Cardiac muscle cell (in vitro differentiated cells and primary cell): Measurements from ENCODE around the gene MTUS2. TPM values are rescaled to one million over a fixed set of nuclear protein-coding genes. Genes with fewer than 3 reads are reported as not detected.

Experiments
- DNase-seq, 2 donors: peaks; one replicate each; pipeline versions ENCODE4 v3.0.0 to v3.0.0-alpha.2; 2010 to 2017; ENCODE audit warnings: low read depth in 1 of 2, low spot score in 1 of 2
- H3K27ac ChIP-seq: fragments of 200-600 bp; sonication (generic); 2 replicates; pipeline ENCODE4 v1.5.1; 2016
- H3K27me3 ChIP-seq: fragments of 200-600 bp; sonication (generic); 2 replicates; pipeline ENCODE4 v1.6.0; 2016; ENCODE audit warnings: control low read depth
- H3K36me3 ChIP-seq: fragments of 200-600 bp; sonication (generic); 2 replicates; pipeline ENCODE4 v1.5.1; 2016; ENCODE audit warnings: control low read depth
- H3K4me1 ChIP-seq: fragments of 200-600 bp; sonication (generic); 2 replicates; pipeline ENCODE4 v1.8.1; 2017; ENCODE audit warnings: low read depth, mild to moderate bottlenecking, mixed run types
- H3K4me3 ChIP-seq: fragments of 200-600 bp; sonication (generic); 2 replicates; pipeline ENCODE4 v1.5.1; 2016; ENCODE audit warnings: mild to moderate bottlenecking
- H3K9me3 ChIP-seq: fragments of 200-600 bp; sonication (generic); 2 replicates; pipeline ENCODE4 v1.5.1; 2017; ENCODE audit warnings: low read depth, mild to moderate bottlenecking, control low read depth
- CTCF ChIP-seq: IDR thresholded peaks from 2 replicates; pipeline ENCODE4 v1.5.1; 2012; ENCODE audit warnings: low read depth, mild to moderate bottlenecking, low read length
- polyA plus RNA-seq: library from polyadenylated mRNA; unstranded; fragments of >200 nt; fragmentation: Nextera tagmentation; extraction: Ambion mirVana; gene quantifications from 2 replicates; pipeline ENCODE4 v1.2.1, GENCODE V29; 2016
- total RNA-seq: library from RNA; depleted of rRNA; stranded (reverse); fragments of >200 nt; gene quantifications from 2 replicates; pipeline ENCODE4 v1.2.3, GENCODE V29; 2016

MTUS2 gene
- total and polyA plus RNA-seq, 2 experiments from 2014 or later, result 31.6 to 96.9 TPM

GRCh38 chr13:29005035-29005762 lies 185.1 kb downstream of the MTUS2 start:
- Histone ChIP-seq H3K9me3 (no peaks in the 10 kb centered on the region), H3K27ac (peak overlapping the region; percentile 68), H3K36me3 (no peaks in the 10 kb centered on the region), H3K4me1 (peaks cover 21% of the 10 kb centered on the region), H3K4me3 (no peak overlapping the region), H3K27me3 (no peaks in the 10 kb centered on the region)
- no peak for TF ChIP-seq CTCF
- DNase-seq, result no peak

GRCh38 chr13:29005763-29006120 lies 185.6 kb downstream of the MTUS2 start:
- no peak overlapping the region for H3K4me3 ChIP-seq
- H3K36me3 ChIP-seq, result no peaks in the 10 kb centered on the region
- no peaks in the 10 kb centered on the region for H3K27me3 ChIP-seq
- DNase-seq, result no peak
- no peaks in the 10 kb centered on the region for H3K9me3 ChIP-seq
- H3K27ac ChIP-seq, result peak overlapping the region; percentile 68
- TF ChIP-seq CTCF, result no peak
- H3K4me1 ChIP-seq, result peaks cover 21% of the 10 kb centered on the region

- Histone ChIP-seq H3K27ac (peak overlapping the region; percentile 68), H3K4me1 (peaks cover 21% of the 10 kb centered on the region), H3K27me3 (no peaks in the 10 kb centered on the region), H3K36me3 (no peaks in the 10 kb centered on the region), H3K9me3 (no peaks in the 10 kb centered on the region), H3K4me3 (no peak overlapping the region)
- no peak for TF ChIP-seq CTCF
- DNase-seq, result peak in 1 of 2 donors; percentile 69
These were observed 186.3 kb downstream of the MTUS2 start for GRCh38 chr13:29006359-29006850.

GRCh38 chr13:29008296-29008695 lies 188.2 kb downstream of the MTUS2 start:
- no peaks in the 10 kb centered on the region for H3K9me3 ChIP-seq
- TF ChIP-seq CTCF, result no peak
- no peak for DNase-seq
- H3K27me3 ChIP-seq, result no peaks in the 10 kb centered on the region
- H3K4me3 ChIP-seq, result no peak overlapping the region
- peaks cover 21% of the 10 kb centered on the region for H3K4me1 ChIP-seq
- no peak overlapping the region for H3K27ac ChIP-seq
- no peaks in the 10 kb centered on the region for H3K36me3 ChIP-seq

- H3K27me3 ChIP-seq, result no peaks in the 10 kb centered on the region
These were observed 200.2 kb downstream of the MTUS2 start for GRCh38 chr13:29020314-29020713.

More at GRCh38 chr13:29020314-29020713, 200.2 kb downstream of the MTUS2 start:
- Histone ChIP-seq H3K9me3 (no peaks in the 10 kb centered on the region), H3K27ac (no peak overlapping the region), H3K4me1 (no peaks in the 10 kb centered on the region), H3K4me3 (no peak overlapping the region), H3K36me3 (no peaks in the 10 kb centered on the region)
- no peak for TF ChIP-seq CTCF
- no peak for DNase-seq
